Effector CD8-positive, alpha-beta T cell (primary cell): ENCODE data around the gene MS4A4A.

ENCODE experiments used
- DNase-seq: peaks from one replicate; lab custom pipeline; 2025; lab: John Stamatoyannopoulos, UW

MS4A4A gene

DNA sequence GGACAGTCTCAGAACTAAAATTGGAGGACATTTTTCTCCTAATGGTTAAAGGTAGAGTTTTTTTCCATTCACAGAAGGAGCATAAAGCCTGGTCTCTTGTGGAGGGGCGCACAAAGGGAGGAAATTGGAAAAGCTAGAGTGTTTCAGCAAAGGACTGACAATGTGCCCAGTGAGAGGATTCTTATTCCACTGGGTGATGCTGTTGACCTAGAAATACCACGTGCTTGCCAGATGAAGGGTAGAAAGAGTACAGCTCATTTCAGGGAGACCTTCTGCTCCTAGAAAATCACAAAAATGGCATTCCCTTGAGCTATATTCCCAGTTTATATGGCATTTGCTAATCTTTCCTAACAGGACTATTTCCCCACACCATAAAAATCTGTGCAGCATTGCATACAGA lies 67.7 kb downstream of the MS4A4A start:
- DNase-seq: no peak

GRCh38 chr11:60349990-60350389 lies 69.5 kb downstream of the MS4A4A start:
- DNase-seq: no peak

DNA sequence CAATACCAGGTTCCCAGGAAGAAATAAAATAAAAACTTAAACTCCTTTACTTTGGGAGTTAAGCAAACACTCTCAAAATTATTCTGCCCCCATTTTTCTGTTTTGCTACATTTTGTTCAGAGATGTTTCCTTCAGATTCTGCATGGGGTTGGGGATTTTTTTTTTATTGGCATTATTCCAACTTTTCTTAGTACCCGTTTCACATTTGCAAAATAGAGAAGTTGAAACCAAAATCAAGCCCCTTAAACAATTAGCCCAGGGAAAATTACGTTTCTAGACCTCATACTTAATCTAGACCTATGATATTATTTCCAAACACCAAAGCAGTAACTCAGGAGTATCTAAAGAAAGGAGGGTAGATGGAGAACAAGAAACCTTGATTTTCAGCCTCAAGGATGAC lies 77.3 kb downstream of the MS4A4A start:
- DNase-seq: no peak
